ENCODE measurements around the gene ERCC6L2.

ERCC6L2 gene

DNA sequence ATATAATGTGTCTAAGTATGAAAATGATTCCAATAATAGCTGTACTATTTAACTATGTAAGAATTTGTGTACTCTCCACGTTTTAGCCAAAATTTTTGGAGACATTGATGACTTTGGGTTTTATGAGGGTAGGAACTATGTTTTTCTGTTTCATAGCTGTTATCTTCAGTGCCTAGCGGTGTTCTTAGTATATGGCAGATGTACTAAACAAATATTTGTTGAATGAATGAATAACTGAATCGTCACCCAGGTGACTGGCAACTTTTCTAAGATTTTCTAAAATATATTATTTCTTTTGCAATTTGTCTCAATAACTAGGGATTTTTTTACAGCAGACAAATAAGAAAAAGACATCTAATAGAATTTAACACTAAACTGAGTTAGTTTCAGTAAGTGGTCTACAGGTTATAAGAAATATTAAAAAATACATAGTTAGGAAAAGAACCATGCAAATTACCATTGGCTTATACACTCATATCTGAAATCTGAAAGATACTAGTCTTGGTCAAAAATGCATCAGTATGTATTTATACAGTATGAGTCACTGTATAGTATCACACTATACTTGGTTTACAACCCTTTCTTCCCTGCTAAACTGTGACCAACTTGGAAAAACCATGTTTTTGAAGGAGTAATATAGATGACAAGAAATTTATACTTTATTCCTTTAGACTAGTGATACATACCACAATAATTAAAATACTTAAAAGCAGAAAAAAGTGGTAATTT, 10.5 kb upstream of the ERCC6L2 start:
- no peak for DNase-seq

DNA sequence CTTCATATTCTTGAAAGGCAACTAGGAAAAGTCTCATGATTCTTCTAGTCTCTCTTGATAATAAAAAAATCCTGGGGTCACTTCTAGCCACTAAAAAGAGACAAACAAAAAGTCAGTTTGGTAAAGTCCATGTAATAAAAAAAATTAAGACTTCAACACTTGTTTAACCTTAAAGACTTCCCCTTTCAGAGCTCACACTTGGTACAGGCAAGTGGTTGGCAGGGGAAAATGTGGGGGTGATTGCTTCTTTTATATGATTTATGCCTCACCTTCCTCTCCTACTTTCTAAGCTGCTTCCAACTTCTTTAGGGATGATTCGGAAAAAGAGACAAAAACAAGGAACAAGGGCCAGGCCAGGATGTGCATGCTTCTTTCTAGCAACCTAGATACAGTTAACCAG, 5.1 kb upstream of the ERCC6L2 start:
- DNase-seq = no peak

DNA sequence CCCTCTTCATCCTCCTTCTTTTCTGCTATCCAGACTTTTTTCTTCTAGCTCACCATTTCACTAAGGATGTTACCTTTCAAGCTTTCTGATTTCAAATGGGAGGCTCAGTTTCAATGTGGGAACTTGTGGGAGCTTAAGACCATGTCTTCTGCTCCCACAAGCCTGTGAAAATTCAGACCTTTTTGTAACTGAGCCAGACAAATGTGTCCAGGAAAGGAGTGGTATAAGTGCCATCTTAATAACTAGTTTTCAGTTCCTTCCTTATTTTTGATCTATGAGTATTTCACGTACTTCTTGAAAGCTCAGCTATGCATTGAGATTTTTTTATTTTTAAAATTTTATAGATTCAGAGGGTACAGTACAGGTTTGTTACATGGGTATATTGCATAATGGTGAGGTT, 4.6 kb upstream of the ERCC6L2 start:
- DNase-seq = no peak

DNA sequence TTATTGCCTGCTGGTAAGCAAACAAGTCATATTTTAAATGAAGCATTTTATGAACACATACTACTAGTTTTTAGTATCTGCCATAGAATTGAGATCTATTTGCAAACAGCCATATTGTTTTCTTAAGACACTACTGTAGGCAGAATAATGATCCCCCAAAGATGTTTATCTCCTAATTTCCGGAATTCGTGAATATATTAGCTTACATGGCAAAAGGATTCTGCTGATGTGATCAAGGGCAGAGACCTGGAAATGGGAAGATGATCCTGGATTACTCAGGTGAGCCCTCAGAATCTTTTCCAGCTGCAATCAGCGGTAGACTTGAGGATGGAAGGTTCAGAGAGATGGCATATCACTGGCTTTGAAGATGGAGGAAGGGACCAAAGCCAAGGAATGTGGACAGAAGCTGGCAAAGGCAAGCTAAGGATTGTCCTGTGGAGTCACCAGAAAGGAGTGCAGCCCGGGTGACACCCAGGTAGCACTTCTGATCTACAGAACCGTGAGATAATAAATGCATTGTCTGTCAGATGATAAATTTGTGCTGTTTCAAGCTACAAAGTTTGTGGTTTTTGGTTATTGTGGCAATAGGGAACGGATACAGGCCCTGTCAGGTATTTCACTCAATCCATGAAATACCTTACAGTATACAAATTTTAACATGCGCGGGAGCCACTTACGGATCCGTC, 1.0 kb upstream of the ERCC6L2 start:
- DNase-seq = no peak

DNA sequence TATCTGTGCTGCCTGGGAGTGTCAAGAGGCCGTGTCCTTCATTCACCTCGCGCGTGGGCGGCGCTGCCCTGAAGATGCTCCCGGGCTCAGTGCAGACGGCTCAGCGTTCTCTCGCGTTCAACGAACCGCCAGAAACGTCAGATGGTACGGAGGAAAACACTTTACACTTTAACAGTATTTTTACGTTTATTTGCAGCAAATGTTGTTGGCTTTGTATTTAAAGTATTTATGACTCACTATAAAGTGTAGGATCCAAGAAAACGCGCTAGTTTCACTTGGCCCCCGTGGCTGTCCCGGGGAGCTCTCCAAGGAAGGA, 544 bp upstream of the ERCC6L2 start:
- DNase-seq = peak; percentile 66

DNA sequence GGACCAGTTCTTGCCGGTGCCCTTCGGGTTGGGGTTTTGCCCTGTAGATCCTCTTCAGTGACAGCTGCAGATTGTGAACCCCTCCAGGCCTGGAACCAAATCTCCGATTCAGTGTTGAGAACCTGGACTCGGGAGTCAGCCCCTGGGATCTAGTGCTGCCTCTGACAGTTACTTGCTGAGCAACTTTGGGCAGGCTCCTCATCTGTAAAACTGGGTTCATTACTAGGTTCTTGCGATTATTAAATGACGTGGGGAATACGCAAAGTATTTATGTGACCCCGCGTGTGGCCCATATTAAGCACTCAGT, 600 bp downstream of the ERCC6L2 start:
- no peak for DNase-seq

DNA sequence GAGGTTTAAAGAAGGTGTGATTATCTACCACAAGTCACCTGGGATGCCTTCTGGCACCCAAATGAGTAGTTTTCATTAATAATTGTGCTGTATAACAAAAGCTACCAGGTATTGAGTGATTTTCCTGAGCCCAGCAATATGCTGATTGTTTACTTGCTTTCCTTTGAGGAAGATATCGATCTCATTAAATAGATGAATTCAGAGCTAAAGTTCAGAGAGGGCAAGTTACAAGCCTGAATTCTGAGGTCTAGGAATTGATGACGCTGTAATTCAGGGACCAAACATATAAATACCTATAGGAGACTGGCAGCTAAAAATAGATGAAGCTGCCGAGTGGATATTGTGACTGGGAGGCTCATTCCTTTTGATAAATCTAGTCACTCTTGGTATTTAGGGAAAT, 1.1 kb downstream of the ERCC6L2 start:
- no peak for DNase-seq

DNA sequence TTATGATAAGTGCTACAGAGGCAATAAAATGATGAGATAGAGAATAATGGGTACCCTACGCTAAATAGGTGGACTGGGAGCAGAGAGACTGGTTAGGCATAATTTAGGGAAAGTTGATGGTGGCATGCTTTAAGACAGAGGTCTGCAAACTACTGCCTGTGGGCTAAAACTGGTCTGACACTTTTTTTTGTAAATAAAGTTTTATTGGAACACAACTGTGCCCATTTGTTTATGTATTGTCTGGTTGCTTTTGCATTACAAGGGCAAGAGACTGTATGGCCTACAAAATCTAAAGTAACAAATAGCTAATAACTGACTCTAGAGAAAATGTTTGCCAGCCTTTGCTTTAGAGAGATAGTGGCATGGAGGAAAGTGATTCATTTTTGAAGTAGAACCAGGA, 2.5 kb downstream of the ERCC6L2 start:
- no peak for DNase-seq

DNA sequence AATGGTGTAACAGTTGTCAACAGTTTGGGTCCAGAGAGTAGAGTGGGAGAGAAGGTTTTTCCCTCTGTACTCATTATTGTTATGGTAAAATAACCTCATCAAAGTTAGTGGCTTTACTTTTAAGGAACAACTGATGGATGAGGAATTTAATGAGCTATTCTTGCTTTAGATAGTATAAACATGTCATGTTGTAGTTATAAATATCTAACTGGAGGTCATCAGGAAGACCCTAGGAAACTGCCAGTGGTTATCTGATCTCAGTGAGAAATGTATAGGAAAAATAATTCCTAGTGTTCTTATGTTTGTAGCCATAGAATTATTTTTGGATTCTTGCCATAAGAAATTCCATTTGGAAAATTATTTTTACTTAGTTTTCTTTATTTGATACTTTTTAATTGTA, 4.1 kb downstream of the ERCC6L2 start:
- DNase-seq = no peak

DNA sequence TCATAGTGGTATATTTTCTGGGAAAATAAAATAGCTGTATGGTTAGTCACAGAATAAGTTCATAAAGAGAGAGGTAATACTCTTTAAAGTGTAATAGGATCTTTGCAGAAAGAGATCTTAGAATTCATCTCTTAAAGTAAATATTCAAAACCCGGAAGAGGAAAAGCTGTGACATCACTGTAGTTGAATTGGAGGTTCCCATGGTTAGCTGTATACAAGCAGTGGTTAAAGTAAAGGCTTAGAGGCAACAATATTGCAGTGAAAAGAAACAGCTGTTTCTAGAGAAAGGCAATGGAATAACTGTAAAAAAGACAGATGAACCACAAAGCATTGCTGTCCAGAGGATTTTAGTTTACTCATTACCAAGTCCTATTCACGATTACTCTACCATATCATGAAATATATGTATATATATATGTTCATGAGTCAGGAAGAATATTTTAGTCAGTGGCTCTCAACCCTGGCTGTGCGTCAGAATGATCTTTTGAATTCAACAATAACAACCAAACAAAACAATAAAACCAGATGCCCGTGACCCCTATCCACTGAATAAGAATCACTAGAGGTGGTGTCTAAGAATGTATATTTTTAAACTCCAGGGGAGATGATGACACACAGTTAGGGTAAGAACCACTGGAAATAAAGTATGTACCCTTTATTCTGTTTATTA, 4.7 kb downstream of the ERCC6L2 start:
- no peak for DNase-seq

DNA sequence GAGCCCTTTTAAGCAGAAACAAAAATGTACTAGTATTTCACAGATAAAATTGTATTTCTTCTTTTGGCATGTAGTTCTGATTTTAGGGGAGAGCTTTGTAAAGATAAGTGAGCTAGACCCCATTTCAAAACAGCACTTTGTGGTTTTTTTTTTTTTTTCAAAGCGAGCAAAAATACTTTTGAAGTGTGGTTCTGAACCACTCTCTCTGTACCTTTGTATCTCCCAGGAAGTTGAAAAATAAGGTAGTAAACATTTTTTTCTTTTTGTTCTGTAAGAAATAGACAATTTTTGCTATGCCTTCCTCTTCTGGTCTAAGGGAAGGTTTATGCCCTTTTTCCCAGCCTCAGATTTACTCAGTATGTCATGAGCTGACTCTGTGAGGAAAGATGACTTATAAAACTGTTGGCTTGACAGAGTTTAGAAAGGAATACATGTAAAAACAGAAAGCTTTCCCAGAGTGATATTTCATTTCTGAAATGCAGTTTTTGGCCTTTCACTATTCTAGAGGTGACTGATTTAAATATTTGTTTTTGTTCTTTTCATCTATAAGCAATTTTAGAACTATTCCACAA, 12.5 kb downstream of the ERCC6L2 start:
- DNase-seq = no peak

DNA sequence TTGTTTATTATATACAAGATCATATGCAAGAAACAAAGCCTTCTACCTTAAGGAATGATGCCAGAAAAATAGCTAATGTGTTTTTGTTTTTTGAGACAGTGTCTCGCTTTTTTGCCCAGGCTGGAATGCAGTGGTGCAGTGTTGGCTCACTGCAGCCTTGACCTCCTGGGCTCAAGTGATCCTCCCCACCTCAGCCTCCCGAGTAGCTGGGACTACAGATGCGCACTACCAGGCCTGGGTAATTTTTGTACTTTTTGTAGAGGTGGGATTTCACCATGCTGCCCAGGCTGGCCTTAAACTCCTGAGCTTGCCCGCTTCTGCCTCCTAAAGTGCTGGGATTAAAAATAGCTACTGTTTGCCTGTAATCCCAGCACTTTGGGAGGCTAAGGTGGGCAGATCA, 15.1 kb downstream of the ERCC6L2 start:
- DNase-seq = no peak

DNA sequence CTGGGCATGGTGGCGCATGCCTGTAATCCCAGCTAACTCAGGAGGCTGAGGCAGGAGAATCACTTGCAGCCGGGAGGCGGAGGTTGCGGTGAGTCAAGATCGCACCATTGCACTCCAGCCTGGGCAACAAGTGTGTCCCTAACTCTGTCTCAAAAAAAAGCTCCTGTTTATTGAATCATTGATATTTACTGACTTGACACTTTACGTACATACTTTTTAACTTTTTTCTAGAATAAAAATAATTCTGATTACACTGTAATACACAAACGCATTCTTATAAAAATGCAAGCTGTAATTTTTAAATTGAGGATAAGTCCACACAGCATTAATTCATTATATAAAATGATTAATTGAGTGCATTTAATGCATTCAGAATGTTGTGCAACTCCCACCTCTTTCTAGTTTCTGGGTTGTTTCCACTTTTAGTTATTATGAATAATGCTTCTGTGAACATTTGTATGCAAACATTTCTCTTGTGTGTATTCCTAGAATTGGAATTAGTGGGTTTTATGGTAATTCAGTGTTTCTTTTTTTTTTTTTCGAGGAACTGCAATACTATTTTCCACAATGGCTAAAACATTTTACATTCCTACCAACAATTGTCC, 15.7 kb downstream of the ERCC6L2 start:
- DNase-seq = no peak

DNA sequence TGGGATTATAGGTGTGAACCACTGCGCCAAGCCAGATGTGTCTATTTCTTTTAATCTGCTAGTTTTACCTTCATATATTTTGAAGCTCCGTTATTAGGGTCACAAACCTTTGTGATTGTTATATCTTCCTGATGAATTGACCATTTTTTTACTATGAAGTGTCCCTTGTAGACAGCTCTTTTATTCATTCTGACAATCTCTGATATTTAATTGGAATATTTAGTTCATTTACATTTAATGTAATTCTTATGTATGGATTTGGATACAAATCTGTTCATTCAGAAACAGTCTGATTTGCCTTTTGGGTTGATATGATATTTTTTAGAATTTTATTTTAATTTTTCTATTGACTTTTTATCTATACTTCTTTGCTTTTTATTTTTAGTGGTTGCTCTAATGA, 17.2 kb downstream of the ERCC6L2 start:
- no peak for DNase-seq

DNA sequence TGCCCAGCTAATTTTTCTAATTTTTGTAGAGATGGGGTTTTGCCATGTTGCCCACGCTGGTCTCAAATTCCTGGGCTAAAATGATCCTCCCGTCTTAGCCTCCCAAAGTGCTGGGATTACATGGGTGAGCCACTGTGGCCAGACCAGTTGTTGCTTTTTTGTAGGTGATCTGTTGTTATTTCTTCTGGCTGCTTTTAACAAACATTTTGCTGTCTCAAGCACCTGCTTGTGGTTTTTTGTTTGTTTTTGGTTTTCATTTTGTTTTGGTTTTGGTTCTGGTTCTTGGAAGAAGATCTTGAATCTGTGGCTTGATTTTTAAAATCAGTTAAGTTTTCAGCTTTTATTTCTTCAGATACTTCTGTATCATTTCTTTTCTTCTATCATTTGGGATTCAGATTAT, 21.1 kb downstream of the ERCC6L2 start:
- DNase-seq = no peak

DNA sequence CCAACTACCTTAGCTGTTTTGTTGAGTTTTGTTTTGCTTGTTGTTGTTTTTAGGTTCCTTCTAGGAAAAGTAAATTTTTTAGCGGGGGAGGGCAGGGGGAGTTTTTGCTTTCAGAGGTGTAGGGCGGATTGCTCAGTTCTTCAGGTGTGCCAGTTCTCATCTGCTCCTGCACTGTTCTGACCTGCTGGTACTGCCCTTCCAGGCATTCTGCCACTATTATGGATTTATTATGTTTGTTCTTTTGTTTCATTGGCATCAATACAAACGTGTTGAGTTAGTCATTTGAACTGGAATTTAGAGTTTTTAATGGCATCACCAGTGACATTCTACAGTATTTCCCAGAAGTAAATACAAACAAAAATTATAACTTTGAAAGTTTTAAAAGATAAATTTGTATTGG, 26.0 kb downstream of the ERCC6L2 start:
- DNase-seq = no peak

DNA sequence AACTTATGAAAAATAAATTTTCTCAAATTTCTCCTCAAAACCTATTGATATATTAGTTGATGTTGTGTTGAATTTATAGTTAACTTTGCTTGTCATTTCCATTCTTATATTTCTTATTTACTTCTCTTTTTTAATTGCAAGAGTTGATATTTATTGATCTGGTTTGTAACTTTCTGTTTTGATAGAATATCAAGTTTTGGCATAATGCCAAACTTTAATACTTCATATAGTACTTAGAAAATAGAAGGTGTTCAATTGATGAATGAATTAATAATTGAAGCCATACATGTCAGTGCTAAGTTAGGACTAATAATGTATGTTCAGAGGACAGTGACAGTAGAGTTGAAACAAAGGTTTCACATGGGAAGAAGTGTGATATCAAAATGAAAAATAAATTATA, 27.9 kb downstream of the ERCC6L2 start:
- DNase-seq = no peak

DNA sequence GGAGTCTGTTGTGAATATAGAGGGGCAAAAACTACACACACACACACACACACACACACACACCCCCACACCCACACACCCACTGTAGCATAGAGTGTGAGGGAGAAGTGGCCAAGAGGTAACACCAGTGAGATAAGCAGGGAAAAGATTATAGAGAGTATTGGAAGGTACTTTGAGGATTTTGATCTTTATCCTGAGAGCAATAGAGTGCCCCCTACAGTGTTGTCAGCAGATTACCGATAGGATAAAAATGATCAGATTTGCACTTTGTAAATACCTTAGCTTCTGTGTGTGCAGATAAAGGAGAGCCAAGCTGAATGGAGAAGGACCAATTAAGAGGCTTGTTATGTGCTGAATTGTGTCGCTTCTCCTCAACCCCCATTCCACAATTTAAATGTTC, 32.3 kb downstream of the ERCC6L2 start:
- no peak for DNase-seq

DNA sequence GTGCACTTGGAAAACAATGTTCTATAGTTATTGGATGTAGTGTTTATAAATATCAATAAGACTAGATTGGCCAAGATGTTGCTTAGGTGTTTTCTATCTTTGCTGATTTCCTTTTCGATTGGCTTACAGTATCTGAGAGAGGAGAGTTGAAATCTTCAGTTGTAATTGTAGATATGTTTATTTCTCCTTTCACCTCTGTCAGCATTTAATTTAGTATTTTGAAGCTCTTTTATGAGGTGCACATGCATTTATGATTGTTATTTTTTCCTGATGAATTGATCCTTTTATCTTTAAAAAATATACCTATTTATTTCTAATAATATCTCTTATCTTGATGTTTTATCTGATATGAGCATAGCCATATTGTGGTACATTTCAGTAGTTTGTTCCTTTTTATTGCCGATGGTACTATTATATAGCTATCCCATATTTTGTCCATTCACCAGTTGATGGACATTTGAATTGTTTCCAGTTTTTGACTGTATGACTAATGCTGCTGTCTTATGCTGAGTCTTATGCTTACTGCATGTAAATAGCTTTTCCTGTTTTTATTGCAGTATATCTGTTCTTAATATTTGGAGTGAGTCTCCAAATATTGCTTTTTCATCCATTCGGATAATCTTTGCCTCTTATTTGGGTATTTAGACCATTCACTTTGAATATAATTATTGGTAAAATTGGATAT, 34.7 kb downstream of the ERCC6L2 start:
- no peak for DNase-seq

DNA sequence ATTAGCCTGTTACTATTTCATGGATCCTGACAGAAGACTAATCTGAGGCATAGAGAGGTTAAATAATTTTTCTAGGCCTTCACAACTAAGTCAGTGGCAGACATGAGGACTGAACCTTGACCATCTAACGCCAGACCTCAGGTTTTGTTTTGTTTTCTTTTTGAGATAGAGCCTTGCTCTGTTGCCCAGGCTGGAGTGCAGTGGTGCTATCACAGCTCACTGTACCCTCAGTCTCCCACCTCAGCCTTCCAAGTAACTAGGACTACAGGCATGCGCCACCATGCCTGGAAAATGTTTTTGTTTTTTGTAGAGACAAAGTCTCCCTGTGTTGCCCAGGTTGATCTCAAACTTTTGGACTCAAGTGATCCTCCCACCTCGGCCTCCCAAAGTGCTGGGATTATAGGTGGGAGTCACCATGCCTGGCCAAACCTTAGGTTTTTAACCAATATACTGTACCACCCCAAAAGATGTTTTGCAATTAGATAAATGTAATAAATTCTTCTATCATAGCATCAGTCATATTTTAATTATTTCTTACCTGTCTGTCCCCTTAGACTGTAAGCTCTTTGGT, 35.4 kb downstream of the ERCC6L2 start:
- DNase-seq = no peak

DNA sequence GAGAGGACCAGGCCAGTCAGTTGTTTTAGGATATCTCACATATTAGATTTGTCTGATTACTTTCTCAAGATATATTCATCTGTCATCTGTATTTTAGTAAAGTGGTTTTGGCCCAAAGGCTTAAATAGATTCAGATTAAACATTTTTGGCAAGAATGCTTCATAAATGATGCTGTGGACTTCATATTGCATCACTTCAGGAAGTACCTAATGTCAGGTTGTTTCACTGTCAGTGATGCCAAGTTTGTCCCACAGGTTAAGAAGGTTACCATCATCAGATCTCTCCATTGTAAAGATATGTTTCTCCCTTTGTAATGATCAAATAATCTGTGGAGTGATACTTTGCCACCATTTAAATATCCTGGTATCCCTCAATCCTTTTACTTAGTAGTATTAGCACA, 37.3 kb downstream of the ERCC6L2 start:
- DNase-seq = no peak

DNA sequence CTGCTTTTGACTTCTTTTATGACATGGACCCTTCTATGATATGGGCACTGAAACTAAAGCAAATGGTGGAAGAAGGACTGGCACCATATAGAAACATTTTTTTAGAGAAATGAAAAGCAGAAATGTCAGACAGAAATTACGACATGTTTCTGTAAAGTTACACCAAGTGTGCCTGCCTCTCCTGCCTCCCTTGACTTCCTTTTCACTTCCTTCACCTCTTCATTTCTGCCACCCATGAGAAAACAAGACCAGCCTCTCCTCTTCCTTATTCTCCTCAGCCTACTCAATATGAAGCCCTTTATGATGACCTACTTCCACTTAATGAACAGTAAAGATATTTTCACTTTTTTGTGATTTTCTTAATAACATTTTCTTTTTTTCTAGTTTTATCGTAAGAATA, 44.5 kb downstream of the ERCC6L2 start:
- no peak for DNase-seq

DNA sequence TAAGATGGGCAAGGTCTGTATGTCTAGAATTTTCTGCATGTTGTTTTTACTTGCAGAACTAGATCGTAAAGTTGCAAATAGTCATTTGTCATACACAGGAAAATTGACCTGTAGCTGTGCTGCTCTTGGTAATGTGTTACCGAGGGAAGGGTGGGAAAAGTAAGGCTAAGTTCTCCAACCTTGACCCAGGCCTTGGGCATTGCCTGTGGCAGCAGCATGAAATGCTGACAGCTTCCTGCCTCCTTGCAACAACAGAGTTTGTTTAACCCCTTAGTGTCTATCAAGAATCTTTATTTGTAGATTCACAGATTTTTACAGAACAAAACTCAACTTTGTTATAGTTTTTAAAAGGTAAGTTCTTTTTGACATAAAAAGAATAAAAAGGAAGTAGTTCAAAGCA, 48.3 kb downstream of the ERCC6L2 start:
- no peak for DNase-seq

All from activated naive CD4-positive, alpha-beta T cell treated with Interleukin-2 at 50 U/mL for 16 hours (primary cell).